SU-DHL-6 (cell line): ENCODE measurements around the gene ADM2.

Source experiments
- H2AFZ ChIP-seq: fragments of 200-600 bp; sonication (generic); 2 replicates; pipeline ENCODE4 v1.6.1; 2014; ENCODE audit warnings: low read depth, mild to moderate bottlenecking, moderate library complexity, mixed read lengths, antibody characterized with exemption, low read length; ENCODE audit not compliant: severe bottlenecking
- H3F3A ChIP-seq: fragments of 200-600 bp; shearing (Covaris generic); 2 replicates; pipeline ENCODE4 v1.6.0; 2016; ENCODE audit warnings: antibody characterized with exemption, mild to moderate bottlenecking; ENCODE audit not compliant: insufficient read depth
- H3K27ac ChIP-seq: fragments of 200-600 bp; sonication (generic); 2 replicates; pipeline ENCODE4 v1.5.1; 2016; ENCODE audit warnings: low read depth, mild to moderate bottlenecking, low read length, moderate library complexity, mixed read lengths
- H3K27me3 ChIP-seq: fragments of 200-600 bp; sonication (generic), shearing (Covaris generic); 2 replicates; pipeline ENCODE4 v1.6.0; 2014; ENCODE audit warnings: mild to moderate bottlenecking, low read length
- H3K36me3 ChIP-seq: fragments of 200-600 bp; sonication (generic); 2 replicates; pipeline ENCODE4 v1.6.1; 2014; ENCODE audit warnings: mild to moderate bottlenecking, low read length, mixed read lengths
- H3K4me2 ChIP-seq: fragments of 300-600, 200-600 bp; shearing (Covaris generic), sonication (generic); 2 replicates; pipeline ENCODE4 v1.6.0; 2014; ENCODE audit warnings: low read length, low read depth, mild to moderate bottlenecking; ENCODE audit not compliant: poor library complexity, severe bottlenecking
- H3K4me3 ChIP-seq: fragments of 200-600 bp; sonication (generic); 2 replicates; pipeline ENCODE4 v1.5.1; 2014; ENCODE audit warnings: antibody characterized with exemption, low read length, mild to moderate bottlenecking, mixed read lengths; ENCODE audit not compliant: insufficient read depth, poor library complexity, severe bottlenecking
- H3K79me2 ChIP-seq: fragments of 200-600 bp; sonication (generic); 2 replicates; pipeline ENCODE4 v1.6.1; 2014; ENCODE audit warnings: mild to moderate bottlenecking, low read length, moderate library complexity; ENCODE audit not compliant: insufficient read depth
- H3K9ac ChIP-seq: fragments of 200-600 bp; sonication (generic); 2 replicates; pipeline ENCODE4 v1.7.0; 2014; ENCODE audit warnings: mild to moderate bottlenecking, low read length
- H3K9me2 ChIP-seq: fragments of 200-600 bp; sonication (generic); replicated peaks from 2 replicates; pipeline ENCODE4 v1.6.1; 2014; ENCODE audit warnings: low read length; ENCODE audit not compliant: insufficient read depth
- H3K9me3 ChIP-seq: fragments of 200-600 bp; sonication (generic); 2 replicates; pipeline ENCODE4 v1.6.1; 2014; ENCODE audit warnings: low read length, mixed read lengths; ENCODE audit not compliant: insufficient read depth
- H4K20me1 ChIP-seq: fragments of 200-600 bp; sonication (generic); 2 replicates; pipeline ENCODE4 v1.6.1; 2014; ENCODE audit warnings: low read depth, mild to moderate bottlenecking, antibody characterized with exemption, low read length, moderate library complexity, mixed read lengths
- EZH2phosphoT487 ChIP-seq: fragments of 200-600 bp; sonication (generic), shearing (Covaris generic); conservative IDR thresholded peaks from 2 replicates; pipeline ENCODE4 v1.6.1; 2018; ENCODE audit warnings: mild to moderate bottlenecking, antibody characterized with exemption, low read length, moderate library complexity, mixed read lengths
- TF ChIP-seq, protein P1 (sequence below): fragments of 200-600 bp; sonication (generic); IDR thresholded peaks from one replicate; pipeline ENCODE4 v1.5.1; 2017; ENCODE audit warnings: antibody characterized with exemption, mild to moderate bottlenecking, low read length, moderate library complexity; ENCODE audit not compliant: insufficient read depth, poor library complexity, severe bottlenecking

ADM2 gene

DNA sequence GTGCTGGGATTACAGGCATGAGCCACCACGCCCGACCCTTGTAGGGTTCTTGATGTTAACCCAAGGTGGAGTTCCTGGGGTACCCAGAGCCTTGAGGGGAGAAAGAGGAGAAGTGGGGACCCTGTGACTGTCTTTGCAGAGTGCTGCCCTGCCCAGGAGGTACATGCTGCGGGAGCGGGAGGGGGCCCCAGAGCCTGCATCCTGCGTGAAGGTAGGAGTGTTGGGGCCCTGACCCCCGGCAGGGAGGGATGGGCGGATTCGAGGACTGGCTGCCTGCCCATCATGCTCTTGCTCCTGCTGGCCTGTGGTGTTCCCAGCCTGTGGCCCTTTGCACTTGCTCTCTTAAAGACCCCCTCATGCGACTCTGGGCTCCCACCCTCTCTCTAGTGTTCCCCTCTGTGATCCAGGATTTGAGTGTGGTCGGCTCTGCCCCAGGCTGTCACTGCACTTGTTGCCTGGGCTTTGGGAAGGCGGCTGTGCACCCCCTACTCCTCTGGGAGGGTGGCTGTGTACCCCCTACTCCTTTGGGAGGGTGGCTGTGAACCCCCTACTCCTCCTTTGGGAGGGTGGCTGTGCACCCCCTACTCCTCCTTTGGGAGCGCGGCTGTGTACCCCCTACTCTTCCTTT, 39.6 kb downstream of the ADM2 start:
- no peak overlapping the region for H3K4me3 ChIP-seq
- H3K27ac ChIP-seq, result no peak overlapping the region
- peaks cover 19% of the 10 kb centered on the region for H3K79me2 ChIP-seq
- no peaks in the 10 kb centered on the region for H4K20me1 ChIP-seq
- H3K27me3 ChIP-seq, result no peaks in the 10 kb centered on the region
- no peaks in the 10 kb centered on the region for H3K36me3 ChIP-seq
- no peak overlapping the region for H3K4me2 ChIP-seq
- TF ChIP-seq, protein P1, sequence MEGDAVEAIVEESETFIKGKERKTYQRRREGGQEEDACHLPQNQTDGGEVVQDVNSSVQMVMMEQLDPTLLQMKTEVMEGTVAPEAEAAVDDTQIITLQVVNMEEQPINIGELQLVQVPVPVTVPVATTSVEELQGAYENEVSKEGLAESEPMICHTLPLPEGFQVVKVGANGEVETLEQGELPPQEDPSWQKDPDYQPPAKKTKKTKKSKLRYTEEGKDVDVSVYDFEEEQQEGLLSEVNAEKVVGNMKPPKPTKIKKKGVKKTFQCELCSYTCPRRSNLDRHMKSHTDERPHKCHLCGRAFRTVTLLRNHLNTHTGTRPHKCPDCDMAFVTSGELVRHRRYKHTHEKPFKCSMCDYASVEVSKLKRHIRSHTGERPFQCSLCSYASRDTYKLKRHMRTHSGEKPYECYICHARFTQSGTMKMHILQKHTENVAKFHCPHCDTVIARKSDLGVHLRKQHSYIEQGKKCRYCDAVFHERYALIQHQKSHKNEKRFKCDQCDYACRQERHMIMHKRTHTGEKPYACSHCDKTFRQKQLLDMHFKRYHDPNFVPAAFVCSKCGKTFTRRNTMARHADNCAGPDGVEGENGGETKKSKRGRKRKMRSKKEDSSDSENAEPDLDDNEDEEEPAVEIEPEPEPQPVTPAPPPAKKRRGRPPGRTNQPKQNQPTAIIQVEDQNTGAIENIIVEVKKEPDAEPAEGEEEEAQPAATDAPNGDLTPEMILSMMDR, result no peak
- TF ChIP-seq EZH2phosphoT487, result no peak
- H3K9me3 ChIP-seq, result no peaks in the 10 kb centered on the region
- H3K9me2 ChIP-seq, result no peaks in the 10 kb centered on the region
- H2AFZ ChIP-seq, result no peak overlapping the region
- no peak overlapping the region for H3K9ac ChIP-seq
- H3F3A ChIP-seq, result no peaks in the 10 kb centered on the region

DNA sequence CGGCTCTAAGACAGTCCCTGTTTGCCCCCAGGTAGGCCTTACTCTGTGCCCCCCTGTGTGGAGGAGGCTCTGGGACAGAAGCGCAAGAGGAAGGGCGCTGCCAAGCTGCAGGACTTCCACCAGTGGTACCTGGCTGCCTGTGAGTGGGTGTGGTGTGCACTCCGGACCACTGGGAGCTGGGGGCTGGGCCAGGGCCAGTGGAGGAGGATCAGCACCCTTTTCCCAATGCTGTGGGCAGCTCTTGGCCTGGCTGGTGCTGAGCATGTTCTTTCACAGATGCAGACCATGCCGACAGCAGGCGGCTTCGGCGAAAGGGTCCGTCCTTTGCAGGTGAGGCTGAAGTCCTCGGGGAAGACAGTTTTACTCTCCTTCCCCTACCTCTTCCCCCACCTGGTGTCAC, 40.4 kb downstream of the ADM2 start:
- no peaks in the 10 kb centered on the region for H4K20me1 ChIP-seq
- peaks cover 11% of the 10 kb centered on the region; the same call in 1 of the 2 replicates for H3K79me2 ChIP-seq
- no peaks in the 10 kb centered on the region for H3K9me3 ChIP-seq
- no peaks in the 10 kb centered on the region for H3K9me2 ChIP-seq
- TF ChIP-seq EZH2phosphoT487, result no peak
- no peak overlapping the region for H3K4me3 ChIP-seq
- H3K27me3 ChIP-seq, result no peaks in the 10 kb centered on the region
- H3K4me2 ChIP-seq, result no peak overlapping the region
- no peaks in the 10 kb centered on the region for H3K36me3 ChIP-seq
- no peak overlapping the region for H3K27ac ChIP-seq
- H3K9ac ChIP-seq, result no peak overlapping the region
- no peak overlapping the region for H2AFZ ChIP-seq
- H3F3A ChIP-seq, result no peaks in the 10 kb centered on the region

DNA sequence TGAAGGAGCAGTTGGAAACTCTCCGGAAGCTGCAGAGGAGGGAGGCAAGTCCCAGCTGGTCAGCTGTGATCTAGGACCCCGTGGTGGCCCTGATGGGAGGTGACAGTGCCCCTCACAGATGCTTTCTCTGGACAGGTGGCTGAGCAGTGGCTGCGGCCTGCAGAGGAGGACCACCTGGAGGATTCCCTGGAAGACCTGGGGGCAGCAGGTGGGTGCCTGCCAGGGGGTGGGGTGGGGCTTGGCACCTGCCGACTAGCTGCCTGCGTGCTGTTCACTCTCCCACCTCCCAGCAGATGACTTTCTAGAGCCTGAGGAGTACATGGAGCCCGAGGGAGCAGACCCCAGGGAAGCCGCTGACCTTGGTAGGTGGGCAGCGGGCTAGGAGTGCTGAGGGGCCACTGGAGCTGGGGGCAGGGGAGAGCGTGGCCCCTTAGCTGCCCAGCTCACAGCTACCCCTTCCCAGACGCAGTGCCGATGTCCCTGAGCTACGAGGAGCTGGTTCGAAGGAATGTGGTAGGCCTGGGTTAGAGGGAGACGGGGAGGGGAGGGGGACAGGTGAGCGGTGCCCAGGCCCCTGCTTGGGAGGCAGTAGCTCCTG, 41.0 kb downstream of the ADM2 start:
- Histone ChIP-seq H3K9me2 (no peaks in the 10 kb centered on the region), H3K27me3 (no peaks in the 10 kb centered on the region), H3K36me3 (no peaks in the 10 kb centered on the region), H3F3A (no peaks in the 10 kb centered on the region), H3K27ac (no peak overlapping the region), H3K9ac (no peak overlapping the region), H4K20me1 (no peaks in the 10 kb centered on the region), H3K79me2 (peaks cover 10% of the 10 kb centered on the region; the same call in 1 of the 2 replicates), H3K9me3 (no peaks in the 10 kb centered on the region), H3K4me2 (no peak overlapping the region), H3K4me3 (no peak overlapping the region), H2AFZ (no peak overlapping the region)
- TF ChIP-seq, protein P1, result no peak
- TF ChIP-seq EZH2phosphoT487, result no peak

DNA sequence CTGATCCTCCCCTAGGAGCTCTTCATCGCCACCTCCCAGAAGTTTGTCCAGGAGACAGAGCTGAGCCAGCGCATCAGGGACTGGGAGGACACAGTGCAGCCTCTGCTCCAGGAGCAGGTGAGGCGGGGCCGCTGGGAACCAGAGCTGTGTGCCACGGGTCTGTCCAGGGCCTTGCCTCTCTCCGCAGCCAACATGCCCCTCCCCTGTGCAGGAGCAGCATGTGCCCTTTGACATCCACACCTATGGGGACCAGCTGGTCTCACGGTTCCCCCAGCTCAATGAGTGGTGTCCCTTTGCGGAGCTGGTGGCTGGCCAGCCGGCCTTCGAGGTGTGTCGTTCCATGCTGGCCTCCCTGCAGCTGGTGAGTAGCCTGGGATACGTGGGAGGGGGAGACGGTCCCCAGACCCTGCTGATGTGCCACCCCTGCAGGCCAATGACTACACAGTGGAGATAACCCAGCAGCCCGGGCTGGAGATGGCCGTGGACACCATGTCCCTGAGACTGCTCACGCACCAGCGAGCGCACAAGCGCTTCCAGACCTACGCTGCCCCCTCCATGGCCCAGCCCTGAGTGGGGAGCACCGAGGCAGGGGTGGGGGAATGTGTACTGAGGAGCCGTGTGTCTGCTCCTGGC, 41.6 kb downstream of the ADM2 start:
- H3K9me2 ChIP-seq, result no peaks in the 10 kb centered on the region
- peaks cover 10% of the 10 kb centered on the region; the same call in 1 of the 2 replicates for H3K79me2 ChIP-seq
- H3K27ac ChIP-seq, result no peak overlapping the region
- H3K4me3 ChIP-seq, result no peak overlapping the region
- no peaks in the 10 kb centered on the region for H3K27me3 ChIP-seq
- no peak overlapping the region for H3K9ac ChIP-seq
- no peak overlapping the region for H3K4me2 ChIP-seq
- H2AFZ ChIP-seq, result no peak overlapping the region
- no peaks in the 10 kb centered on the region for H3K36me3 ChIP-seq
- no peaks in the 10 kb centered on the region for H3K9me3 ChIP-seq
- H3F3A ChIP-seq, result peaks cover 6% of the 10 kb centered on the region; the same call in 1 of the 2 replicates
- no peaks in the 10 kb centered on the region for H4K20me1 ChIP-seq
- no peak for TF ChIP-seq EZH2phosphoT487
- TF ChIP-seq, protein P1, result no peak
